Endothelial cell (in vitro differentiated cells): Measurements from ENCODE around the gene KARS1. TPM values are rescaled to one million over a fixed set of nuclear protein-coding genes. Genes with fewer than 3 reads are reported as not detected.
A peak's percentile ranks its signal among the peaks of the same experiment; 100 is the strongest.

Experiments
- DNase-seq: peaks from one replicate; pipeline ENCODE4 v3.0.0; 2021; ENCODE audit warnings: low spot score
- H3K27ac Mint-ChIP-seq: one replicate; pipeline ENCODE4 v1.8.0; 2021; ENCODE audit warnings: mixed read lengths, inconsistent platforms; ENCODE audit not compliant: unreplicated experiment
- H3K27me3 Mint-ChIP-seq: one replicate; pipeline ENCODE4 v1.8.0; 2021; ENCODE audit warnings: mild to moderate bottlenecking, moderate library complexity, mixed read lengths, inconsistent platforms; ENCODE audit not compliant: unreplicated experiment
- H3K36me3 Mint-ChIP-seq: one replicate; pipeline ENCODE4 v1.8.0; 2021; ENCODE audit warnings: mild to moderate bottlenecking, low read depth, mixed read lengths, inconsistent platforms; ENCODE audit not compliant: unreplicated experiment
- H3K4me1 Mint-ChIP-seq: one replicate; pipeline ENCODE4 v1.8.0; 2021; ENCODE audit warnings: mild to moderate bottlenecking, mixed read lengths, inconsistent platforms; ENCODE audit not compliant: unreplicated experiment
- H3K4me3 Mint-ChIP-seq: one replicate; pipeline ENCODE4 v1.8.0; 2021; ENCODE audit warnings: mild to moderate bottlenecking, mixed read lengths, inconsistent platforms; ENCODE audit not compliant: unreplicated experiment
- H3K9me3 Mint-ChIP-seq: one replicate; pipeline ENCODE4 v1.8.0; 2021; ENCODE audit warnings: mixed read lengths, inconsistent platforms; ENCODE audit not compliant: unreplicated experiment
- CTCF ChIP-seq: fragments of 200-600 bp; sonication (generic); IDR thresholded peaks from one replicate; pipeline ENCODE4 v1.5.0; 2021; ENCODE audit warnings: antibody characterized with exemption; ENCODE audit not compliant: unreplicated experiment
- total RNA-seq: library from RNA; stranded (reverse); fragmentation: NEBNext Ultra II Directional; extraction: Animal tissue kit (Norgen Biotek cat#: 25700); gene quantifications from one replicate; pipeline ENCODE4 v1.2.1, GENCODE V29; 2021; ENCODE audit not compliant: unreplicated experiment

Gene KARS1
- total RNA-seq, 1 donor from 2014 or later, result 161 TPM

- H3K36me3 Mint-ChIP-seq, result peaks cover 32% of the 10 kb centered on the region
- no peak overlapping the region for H3K27ac Mint-ChIP-seq
Measured at GRCh38 chr16:75614066-75614897, 33.2 kb downstream of the KARS1 start.

DNA sequence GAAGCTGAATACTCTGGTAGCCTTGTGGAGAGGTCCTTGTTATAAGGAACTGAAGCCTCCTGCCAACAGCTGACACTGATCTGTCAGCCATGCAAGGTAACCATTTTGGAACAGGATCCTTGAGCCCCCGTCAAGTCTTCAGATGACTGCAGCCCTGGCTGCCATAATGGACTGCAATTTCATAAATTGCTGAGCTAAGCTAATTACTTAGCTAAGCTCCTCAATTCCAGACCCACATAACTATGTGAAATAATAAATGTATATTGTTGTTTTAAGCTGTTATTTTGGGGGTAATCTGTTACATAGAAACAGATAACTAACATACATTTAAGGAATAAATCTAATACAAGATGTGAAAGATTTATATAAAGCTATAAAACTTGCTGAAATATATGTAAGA, 41.0 kb downstream of the KARS1 start:
- H3K36me3 Mint-ChIP-seq, result peaks cover 45% of the 10 kb centered on the region

More at GRCh38 chr16:75614066-75614897, 33.2 kb downstream of the KARS1 start:
- H3K4me3 Mint-ChIP-seq, result no peak overlapping the region
- H3K9me3 Mint-ChIP-seq, result no peaks in the 10 kb centered on the region
- H3K4me1 Mint-ChIP-seq, result peaks cover 13% of the 10 kb centered on the region
- TF ChIP-seq CTCF, result no peak
- no peak for DNase-seq
- H3K27me3 Mint-ChIP-seq, result peaks cover 6% of the 10 kb centered on the region

GRCh38 chr16:75603241-75603640, 44.2 kb downstream of the KARS1 start:
- H3K27me3 Mint-ChIP-seq, result no peaks in the 10 kb centered on the region
- H3K36me3 Mint-ChIP-seq, result peaks cover 47% of the 10 kb centered on the region
- no peak for DNase-seq
- H3K27ac Mint-ChIP-seq, result no peak overlapping the region
- H3K9me3 Mint-ChIP-seq, result no peaks in the 10 kb centered on the region
- H3K4me3 Mint-ChIP-seq, result no peak overlapping the region
- H3K4me1 Mint-ChIP-seq, result no peaks in the 10 kb centered on the region
- TF ChIP-seq CTCF, result no peak

More for the DNA sequence above, 41.0 kb downstream of the KARS1 start:
- no peaks in the 10 kb centered on the region for H3K9me3 Mint-ChIP-seq
- H3K4me1 Mint-ChIP-seq, result no peaks in the 10 kb centered on the region
- peaks cover 2% of the 10 kb centered on the region for H3K27me3 Mint-ChIP-seq
- H3K27ac Mint-ChIP-seq, result no peak overlapping the region
- DNase-seq, result no peak
- TF ChIP-seq CTCF, result no peak
- H3K4me3 Mint-ChIP-seq, result no peak overlapping the region

DNA sequence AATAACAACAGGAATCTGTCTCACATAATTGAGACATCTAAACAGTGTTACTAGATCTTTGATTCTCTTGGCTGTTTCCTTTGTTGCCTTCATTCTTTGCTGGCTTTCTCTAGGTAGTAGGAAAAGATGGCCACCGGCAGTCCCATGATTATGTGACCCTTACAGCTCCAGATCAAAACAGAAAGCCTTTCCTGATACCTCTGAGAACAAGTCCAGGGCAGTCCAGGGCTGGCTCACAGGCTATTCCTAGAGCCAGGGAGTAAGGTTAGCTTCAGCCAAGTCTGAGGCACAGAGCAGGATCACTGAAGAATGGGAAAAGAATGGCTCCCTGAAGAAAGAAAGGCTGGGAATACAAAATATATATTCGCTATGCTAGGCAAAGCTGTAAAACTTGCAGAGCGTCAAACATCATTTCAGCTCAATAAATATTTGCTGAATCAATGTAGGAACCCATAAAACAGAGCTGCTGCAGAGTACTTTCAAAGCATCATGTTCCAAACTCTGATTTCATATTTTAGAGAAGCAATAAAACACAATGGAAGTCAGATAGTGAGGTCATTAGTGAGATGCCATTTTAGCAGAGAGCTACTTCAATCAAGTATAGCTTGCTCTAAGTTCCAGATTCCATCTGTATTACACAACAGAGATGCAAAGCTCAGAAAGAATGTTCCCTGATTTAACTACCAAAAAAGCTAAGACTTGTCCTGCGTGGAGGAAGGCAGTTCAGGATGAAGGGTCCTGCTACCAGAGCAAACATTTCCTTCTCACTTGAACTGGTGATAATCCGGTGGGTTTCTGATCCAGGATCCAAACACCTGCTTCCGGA, 47.8 kb downstream of the KARS1 start:
- H3K27ac Mint-ChIP-seq, result peak overlapping the region; percentile 1
- DNase-seq, result no peak
- H3K4me3 Mint-ChIP-seq, result no peak overlapping the region
- H3K9me3 Mint-ChIP-seq, result no peaks in the 10 kb centered on the region
- no peak for TF ChIP-seq CTCF
- peaks cover 7% of the 10 kb centered on the region for H3K4me1 Mint-ChIP-seq
- no peaks in the 10 kb centered on the region for H3K27me3 Mint-ChIP-seq
- H3K36me3 Mint-ChIP-seq, result peaks cover 55% of the 10 kb centered on the region
